Skeletal muscle tissue (tissue), 4 donors: ENCODE measurements around the gene SERBP1. TPM values are rescaled to one million over a fixed set of nuclear protein-coding genes. Genes with fewer than 3 reads are reported as not detected.

Experiments
- H3K27ac ChIP-seq: one replicate; pipeline ENCODE4 v1.7.0; 2013; ENCODE audit warnings: mild to moderate bottlenecking, low read depth, low read length, inconsistent platforms
- H3K27me3 ChIP-seq, 3 donors: one replicate each; pipeline ENCODE4 v1.7.0; 2013; ENCODE audit warnings: low read length in 3 of 3; ENCODE audit not compliant: control insufficient read depth in 3 of 3, insufficient read depth in 3 of 3
- H3K36me3 ChIP-seq, 3 donors: one replicate each; pipeline ENCODE4 v1.7.0; 2013; ENCODE audit warnings: low read length in 3 of 3; ENCODE audit not compliant: control insufficient read depth in 3 of 3, insufficient read depth in 3 of 3
- H3K4me1 ChIP-seq, 3 donors: one replicate each; pipeline ENCODE4 v1.7.0; 2013; ENCODE audit warnings: low read length in 3 of 3, mild to moderate bottlenecking in 3 of 3; ENCODE audit not compliant: control insufficient read depth in 3 of 3, insufficient read depth in 3 of 3
- H3K4me3 ChIP-seq, 3 donors: one replicate each; pipeline ENCODE4 v1.7.0; 2013; ENCODE audit warnings: low read length in 3 of 3
- H3K9ac ChIP-seq, 3 donors: one replicate each; pipeline ENCODE4 v1.7.0; 2013; ENCODE audit warnings: low read length in 3 of 3, mild to moderate bottlenecking in 3 of 3, moderate library complexity in 2 of 3, low read depth in 1 of 3
- H3K9me3 ChIP-seq, 3 donors: one replicate each; pipeline ENCODE4 v1.7.0; 2013; ENCODE audit warnings: low read length in 3 of 3; ENCODE audit not compliant: control insufficient read depth in 3 of 3
- total RNA-seq: library from RNA; depleted of rRNA; stranded (reverse); fragments of >200 nt; gene quantifications from one replicate; pipeline ENCODE4 v1.2.3, GENCODE V29; 2014
- donor health status: Osteomylitis.

The SERBP1 gene
- total RNA-seq, 1 donor from 2014 or later: 187 TPM

- H3K9ac ChIP-seq: no peak overlapping the region
- H3K4me3 ChIP-seq: no peak overlapping the region
- H3K27ac ChIP-seq: peak overlapping the region; percentile 34
- H3K36me3 ChIP-seq: peaks cover 6 to 15% (median 11%) of the 10 kb centered on the region in 3 donors
- no peaks in the 10 kb centered on the region for H3K9me3 ChIP-seq
- H3K27me3 ChIP-seq: no peaks in the 10 kb centered on the region
- H3K4me1 ChIP-seq: peaks cover 0 to 30% (median 12%) of the 10 kb centered on the region in 3 donors
These were observed 30.8 kb downstream of the SERBP1 start for GRCh38 chr1:67399199-67399993.

- peaks cover 6 to 15% (median 11%) of the 10 kb centered on the region in 3 donors for H3K36me3 ChIP-seq
- peak overlapping the region; percentile 81 for H3K27ac ChIP-seq
- no peaks in the 10 kb centered on the region for H3K27me3 ChIP-seq
- no peaks in the 10 kb centered on the region for H3K9me3 ChIP-seq
- peaks cover 15 to 39% (median 29%) of the 10 kb centered on the region in 3 donors for H3K4me1 ChIP-seq
- H3K4me3 ChIP-seq: no peak overlapping the region
- H3K9ac ChIP-seq: no peak overlapping the region
These were observed 35.7 kb downstream of the SERBP1 start for GRCh38 chr1:67394548-67394947.

GRCh38 chr1:67393737-67394136 is 36.5 kb downstream of the SERBP1 start:
- Histone ChIP-seq H3K27me3 (no peaks in the 10 kb centered on the region), H3K4me3 (peak overlapping the region in 2 of 3 donors; percentile 16 to 47), H3K9me3 (no peaks in the 10 kb centered on the region), H3K9ac (peak overlapping the region; percentile 37 to 54 (median 45)), H3K4me1 (peaks cover 15 to 34% (median 29%) of the 10 kb centered on the region in 3 donors), H3K27ac (peak overlapping the region; percentile 81), H3K36me3 (peaks cover 6 to 15% (median 11%) of the 10 kb centered on the region in 3 donors)

GRCh38 chr1:67393240-67393639 is 37.0 kb downstream of the SERBP1 start:
- peak overlapping the region in 2 of 3 donors; percentile 45 to 54 for H3K9ac ChIP-seq
- peak overlapping the region in 2 of 3 donors; percentile 16 to 47 for H3K4me3 ChIP-seq
- no peaks in the 10 kb centered on the region for H3K9me3 ChIP-seq
- peaks cover 15 to 34% (median 29%) of the 10 kb centered on the region in 3 donors for H3K4me1 ChIP-seq
- H3K36me3 ChIP-seq: peaks cover 6 to 15% (median 11%) of the 10 kb centered on the region in 3 donors
- H3K27me3 ChIP-seq: no peaks in the 10 kb centered on the region
- H3K27ac ChIP-seq: peak overlapping the region; percentile 81

- H3K36me3 ChIP-seq: peaks cover under 1 to 3% (median 2%) of the 10 kb centered on the region in 3 donors
- no peaks in the 10 kb centered on the region for H3K9me3 ChIP-seq
- no peak overlapping the region for H3K27ac ChIP-seq
- H3K27me3 ChIP-seq: no peaks in the 10 kb centered on the region
- no peak overlapping the region for H3K4me3 ChIP-seq
- H3K4me1 ChIP-seq: peaks cover 15 to 26% (median 20%) of the 10 kb centered on the region in 3 donors
- H3K9ac ChIP-seq: no peak overlapping the region
These were observed 39.9 kb downstream of the SERBP1 start for GRCh38 chr1:67390041-67390887.

GRCh38 chr1:67383999-67384638 is 46.1 kb downstream of the SERBP1 start:
- Histone ChIP-seq H3K36me3 (peaks cover 0 to 15% (median 0%) of the 10 kb centered on the region in 3 donors), H3K4me1 (peaks cover 2 to 4% (median 2%) of the 10 kb centered on the region in 3 donors), H3K4me3 (no peak overlapping the region), H3K9ac (no peak overlapping the region), H3K27ac (no peak overlapping the region), H3K27me3 (no peaks in the 10 kb centered on the region), H3K9me3 (no peaks in the 10 kb centered on the region)

- Histone ChIP-seq H3K36me3 (peaks cover 0 to 15% (median 0%) of the 10 kb centered on the region in 3 donors), H3K27me3 (no peaks in the 10 kb centered on the region), H3K27ac (no peak overlapping the region), H3K9me3 (no peaks in the 10 kb centered on the region), H3K9ac (no peak overlapping the region), H3K4me1 (peaks cover 4 to 7% (median 4%) of the 10 kb centered on the region in 3 donors), H3K4me3 (no peak overlapping the region)
These were observed 47.9 kb downstream of the SERBP1 start for GRCh38 chr1:67382292-67382691.

- no peak overlapping the region for H3K4me3 ChIP-seq
- H3K36me3 ChIP-seq: peaks cover 0 to 15% (median 0%) of the 10 kb centered on the region in 3 donors
- no peaks in the 10 kb centered on the region for H3K9me3 ChIP-seq
- H3K27me3 ChIP-seq: no peaks in the 10 kb centered on the region
- no peak overlapping the region for H3K27ac ChIP-seq
- no peak overlapping the region for H3K9ac ChIP-seq
- H3K4me1 ChIP-seq: peaks cover 5 to 17% (median 15%) of the 10 kb centered on the region in 3 donors
These were observed 49.0 kb downstream of the SERBP1 start for GRCh38 chr1:67381154-67381553.

GRCh38 chr1:67377253-67377652 is 52.9 kb downstream of the SERBP1 start:
- Histone ChIP-seq H3K4me3 (no peak overlapping the region), H3K9ac (no peak overlapping the region), H3K4me1 (peaks cover 3 to 15% (median 14%) of the 10 kb centered on the region in 3 donors), H3K36me3 (peaks cover 0 to 11% (median 0%) of the 10 kb centered on the region in 3 donors), H3K27me3 (no peaks in the 10 kb centered on the region), H3K27ac (no peak overlapping the region), H3K9me3 (no peaks in the 10 kb centered on the region)
